ENCODE results near the gene PAX7.
A peak's percentile ranks its signal among the peaks of the same experiment; 100 is the strongest.

Gene PAX7

DNA sequence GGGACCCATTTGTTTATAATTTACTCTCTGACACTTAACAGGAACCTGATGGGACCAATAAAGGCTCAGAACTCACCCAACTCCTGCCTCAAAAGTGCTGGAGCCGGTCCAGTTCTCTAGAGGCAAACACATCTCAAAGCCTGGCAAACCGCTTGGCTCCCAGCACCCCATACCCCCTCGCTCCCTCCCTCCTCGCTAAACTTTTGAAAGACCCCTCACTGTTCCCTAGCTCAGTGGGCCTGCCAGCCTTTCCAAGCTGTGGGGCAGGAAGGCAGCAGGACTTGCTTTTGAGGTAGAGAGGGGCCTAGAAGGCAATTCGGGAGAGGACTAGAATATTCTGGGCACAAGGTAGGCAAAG lies 40.2 kb downstream of the PAX7 start:
- no peak for TF ChIP-seq EGR1 (IDR thresholded peaks at IDR 0.05)
- TF ChIP-seq, protein P1, sequence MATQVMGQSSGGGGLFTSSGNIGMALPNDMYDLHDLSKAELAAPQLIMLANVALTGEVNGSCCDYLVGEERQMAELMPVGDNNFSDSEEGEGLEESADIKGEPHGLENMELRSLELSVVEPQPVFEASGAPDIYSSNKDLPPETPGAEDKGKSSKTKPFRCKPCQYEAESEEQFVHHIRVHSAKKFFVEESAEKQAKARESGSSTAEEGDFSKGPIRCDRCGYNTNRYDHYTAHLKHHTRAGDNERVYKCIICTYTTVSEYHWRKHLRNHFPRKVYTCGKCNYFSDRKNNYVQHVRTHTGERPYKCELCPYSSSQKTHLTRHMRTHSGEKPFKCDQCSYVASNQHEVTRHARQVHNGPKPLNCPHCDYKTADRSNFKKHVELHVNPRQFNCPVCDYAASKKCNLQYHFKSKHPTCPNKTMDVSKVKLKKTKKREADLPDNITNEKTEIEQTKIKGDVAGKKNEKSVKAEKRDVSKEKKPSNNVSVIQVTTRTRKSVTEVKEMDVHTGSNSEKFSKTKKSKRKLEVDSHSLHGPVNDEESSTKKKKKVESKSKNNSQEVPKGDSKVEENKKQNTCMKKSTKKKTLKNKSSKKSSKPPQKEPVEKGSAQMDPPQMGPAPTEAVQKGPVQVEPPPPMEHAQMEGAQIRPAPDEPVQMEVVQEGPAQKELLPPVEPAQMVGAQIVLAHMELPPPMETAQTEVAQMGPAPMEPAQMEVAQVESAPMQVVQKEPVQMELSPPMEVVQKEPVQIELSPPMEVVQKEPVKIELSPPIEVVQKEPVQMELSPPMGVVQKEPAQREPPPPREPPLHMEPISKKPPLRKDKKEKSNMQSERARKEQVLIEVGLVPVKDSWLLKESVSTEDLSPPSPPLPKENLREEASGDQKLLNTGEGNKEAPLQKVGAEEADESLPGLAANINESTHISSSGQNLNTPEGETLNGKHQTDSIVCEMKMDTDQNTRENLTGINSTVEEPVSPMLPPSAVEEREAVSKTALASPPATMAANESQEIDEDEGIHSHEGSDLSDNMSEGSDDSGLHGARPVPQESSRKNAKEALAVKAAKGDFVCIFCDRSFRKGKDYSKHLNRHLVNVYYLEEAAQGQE (IDR thresholded peaks at IDR 0.05; ENCODE audit: low read depth) = no peak
- TF ChIP-seq RAD21 (IDR thresholded peaks at IDR 0.05; ENCODE audit: low read depth) = no peak
- TF ChIP-seq TAF1 (IDR thresholded peaks at IDR 0.05; ENCODE audit: low read depth) = no peak
- no peak for TF ChIP-seq FOXM1 (IDR thresholded peaks at IDR 0.05; ENCODE audit: borderline replicate concordance, low read depth)
- TF ChIP-seq USF1 (IDR thresholded peaks at IDR 0.05) = no peak

- TF ChIP-seq FOXM1 (IDR thresholded peaks at IDR 0.05; ENCODE audit: borderline replicate concordance, low read depth) = no peak
- no peak for TF ChIP-seq EP300 (IDR thresholded peaks at IDR 0.05; ENCODE audit: borderline replicate concordance)
- TF ChIP-seq EGR1 (IDR thresholded peaks at IDR 0.05) = no peak
- TF ChIP-seq CEBPB (IDR thresholded peaks at IDR 0.05) = no peak
- no peak for TF ChIP-seq MAX (IDR thresholded peaks at IDR 0.05)
- TF ChIP-seq TAF1 (IDR thresholded peaks at IDR 0.05; ENCODE audit: low read depth) = no peak
- TF ChIP-seq ZBTB7A (IDR thresholded peaks at IDR 0.05; ENCODE audit: low read depth) = no peak
- no peak for TF ChIP-seq NFIC (IDR thresholded peaks at IDR 0.05)
- no peak for TF ChIP-seq CREB1 (IDR thresholded peaks at IDR 0.05; ENCODE audit: low read depth)
- no peak for TF ChIP-seq TCF12 (IDR thresholded peaks at IDR 0.05; ENCODE audit: low read depth)
- no peak for TF ChIP-seq YY1 (IDR thresholded peaks at IDR 0.05; ENCODE audit: low read depth)
- TF ChIP-seq USF1 (IDR thresholded peaks at IDR 0.05) = no peak
- TF ChIP-seq, protein P1 (IDR thresholded peaks at IDR 0.05; ENCODE audit: low read depth) = no peak
- no peak for TF ChIP-seq TEAD4 (IDR thresholded peaks at IDR 0.05)
- TF ChIP-seq RAD21 (IDR thresholded peaks at IDR 0.05; ENCODE audit: low read depth) = no peak
Measured at GRCh38 chr1:18673976-18674375, 43.3 kb downstream of the PAX7 start.

GRCh38 chr1:18676332-18676781 lies 45.7 kb downstream of the PAX7 start:
- TF ChIP-seq EGR1 (IDR thresholded peaks at IDR 0.05) (no peak), RAD21 (IDR thresholded peaks at IDR 0.05; ENCODE audit: low read depth) (no peak), ZBTB7A (IDR thresholded peaks at IDR 0.05; ENCODE audit: low read depth) (no peak), TCF12 (IDR thresholded peaks at IDR 0.05; ENCODE audit: low read depth) (no peak), FOXM1 (IDR thresholded peaks at IDR 0.05; ENCODE audit: borderline replicate concordance, low read depth) (no peak), YY1 (IDR thresholded peaks at IDR 0.05; ENCODE audit: low read depth) (no peak), TAF1 (IDR thresholded peaks at IDR 0.05; ENCODE audit: low read depth) (no peak)
- TF ChIP-seq, protein P1 (IDR thresholded peaks at IDR 0.05; ENCODE audit: low read depth) = no peak

GRCh38 chr1:18681423-18681835 lies 50.8 kb downstream of the PAX7 start:
- TF ChIP-seq YY1 (IDR thresholded peaks at IDR 0.05; ENCODE audit: low read depth) (no peak), MAX (IDR thresholded peaks at IDR 0.05) (no peak), NFIC (IDR thresholded peaks at IDR 0.05) (no peak), USF1 (IDR thresholded peaks at IDR 0.05) (no peak), CREB1 (IDR thresholded peaks at IDR 0.05; ENCODE audit: low read depth) (no peak), FOXM1 (IDR thresholded peaks at IDR 0.05; ENCODE audit: borderline replicate concordance, low read depth) (no peak), CEBPB (IDR thresholded peaks at IDR 0.05) (no peak), RAD21 (IDR thresholded peaks at IDR 0.05; ENCODE audit: low read depth) (peak; percentile 64), EP300 (IDR thresholded peaks at IDR 0.05; ENCODE audit: borderline replicate concordance) (no peak), ZBTB7A (IDR thresholded peaks at IDR 0.05; ENCODE audit: low read depth) (no peak), TEAD4 (IDR thresholded peaks at IDR 0.05) (peak; percentile 62; the same call in 1 of the 2 replicates), EGR1 (IDR thresholded peaks at IDR 0.05) (no peak), TCF12 (IDR thresholded peaks at IDR 0.05; ENCODE audit: low read depth) (no peak), TAF1 (IDR thresholded peaks at IDR 0.05; ENCODE audit: low read depth) (no peak)
